ENCODE results near the gene IGF1R.
"Not testable (repeated sequence)": the region's sequence is repeated elsewhere in the genome, so short reads cannot be mapped to it uniquely, and the experiment has no call there.

The IGF1R gene

GRCh38 chr15:98950248-98950647 lies 301.9 kb downstream of the IGF1R start:
- no peak for DNase-seq

DNA sequence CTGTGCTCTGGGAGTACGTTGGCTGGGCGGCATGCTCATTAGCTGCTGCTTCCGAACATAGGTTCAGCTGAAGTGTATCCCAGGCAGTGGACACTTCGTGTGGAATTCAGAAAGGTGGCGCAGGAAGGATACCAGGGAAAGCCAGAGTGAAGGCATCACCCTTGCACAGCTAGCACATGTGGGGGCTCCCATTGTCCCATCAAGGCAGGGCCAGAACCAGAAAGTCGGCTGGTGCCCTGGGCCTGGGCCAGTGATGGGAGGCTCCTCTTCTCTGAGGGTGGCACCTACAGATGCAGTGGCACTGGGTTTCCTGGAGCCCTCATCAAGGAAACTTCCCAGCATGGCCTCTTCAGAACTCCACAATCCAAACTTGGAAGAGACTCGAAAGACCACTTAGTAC lies 302.7 kb downstream of the IGF1R start:
- DNase-seq = no peak

GRCh38 chr15:98951493-98952320 lies 303.4 kb downstream of the IGF1R start:
- no peak for DNase-seq

DNA sequence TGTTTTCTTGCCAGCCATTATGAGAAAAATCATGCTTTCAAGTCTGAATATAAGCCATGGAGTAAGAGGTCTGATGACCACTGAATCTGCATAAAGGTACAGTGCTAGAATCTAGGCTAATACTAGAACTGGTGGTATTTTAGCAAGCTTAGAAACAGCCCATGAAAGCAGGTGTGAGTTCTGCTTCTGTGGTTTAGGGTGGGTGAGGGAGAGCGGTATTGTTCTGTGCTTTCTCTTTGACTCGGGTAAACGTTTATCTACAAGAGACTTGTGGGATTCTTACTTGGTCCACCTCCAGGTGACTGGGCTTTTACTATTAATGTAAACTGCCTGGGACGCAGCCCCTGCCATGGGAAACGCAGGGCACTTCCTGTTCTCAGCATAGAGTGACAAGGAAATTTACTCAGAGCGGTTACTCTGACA lies 304.1 kb downstream of the IGF1R start:
- peak in 1 of 5 donors; percentile 11 for DNase-seq

DNA sequence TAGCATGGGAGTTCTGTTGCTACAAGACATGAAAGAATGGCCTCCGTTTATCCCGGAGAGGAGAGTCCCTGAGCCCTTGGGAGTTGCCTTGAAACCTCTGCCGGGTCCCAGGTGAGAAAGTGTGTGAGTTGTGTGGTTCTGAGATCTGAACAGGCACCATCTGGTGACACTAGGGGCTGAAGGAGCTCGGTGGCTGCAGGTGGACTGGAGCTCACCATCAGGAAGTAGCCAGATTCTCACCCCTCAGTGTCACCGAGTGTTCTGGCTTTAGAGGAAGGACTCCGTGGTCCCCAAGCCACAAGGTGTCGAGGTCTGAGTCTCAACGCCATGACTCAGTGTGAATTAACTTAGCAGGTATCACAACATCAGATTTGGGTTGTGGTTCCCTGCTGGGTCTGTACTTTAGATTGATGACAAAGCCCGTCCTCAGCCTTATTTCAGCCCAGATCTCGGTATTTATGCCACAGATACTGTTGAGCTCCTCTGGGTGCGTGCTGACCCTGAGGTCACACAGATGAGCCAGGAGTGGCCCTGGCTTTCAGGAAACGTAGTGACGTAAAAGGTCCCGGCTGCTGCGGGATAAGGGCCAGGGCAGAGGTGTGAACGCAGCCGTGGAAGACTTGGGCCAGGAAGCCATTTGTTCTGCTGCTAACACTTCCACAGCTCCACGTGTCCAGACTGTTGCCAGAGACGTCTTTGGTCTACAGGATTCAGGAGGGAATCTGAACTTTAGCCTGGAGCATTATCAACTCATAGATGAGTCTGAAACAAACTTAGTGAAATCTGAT lies 304.9 kb downstream of the IGF1R start:
- DNase-seq = peak in 1 of 5 donors; percentile 13

GRCh38 chr15:98953968-98954367 lies 305.6 kb downstream of the IGF1R start:
- DNase-seq = no peak

DNA sequence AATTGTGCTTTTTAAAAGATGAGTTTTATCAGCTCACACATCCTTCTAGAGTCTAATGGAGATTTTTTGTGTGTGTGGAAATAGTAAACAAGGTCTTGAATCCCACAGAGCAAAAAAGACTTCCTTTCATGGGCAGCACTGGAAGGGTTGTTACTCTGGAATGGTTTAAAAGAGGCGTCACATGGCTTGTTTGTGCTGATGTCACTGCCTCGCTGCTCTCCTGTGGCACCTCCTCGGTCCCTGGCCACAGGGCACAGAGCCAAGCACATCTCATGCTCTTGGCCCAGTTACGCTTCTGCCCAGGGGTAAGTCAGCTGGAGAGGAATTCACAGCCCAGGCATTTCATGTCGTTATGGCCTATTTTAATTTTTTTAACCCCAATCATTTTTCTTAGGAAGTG lies 306.1 kb downstream of the IGF1R start:
- DNase-seq = no peak

- DNase-seq = no peak
Observed at GRCh38 chr15:98955331-98955730, 307.0 kb downstream of the IGF1R start.

DNA sequence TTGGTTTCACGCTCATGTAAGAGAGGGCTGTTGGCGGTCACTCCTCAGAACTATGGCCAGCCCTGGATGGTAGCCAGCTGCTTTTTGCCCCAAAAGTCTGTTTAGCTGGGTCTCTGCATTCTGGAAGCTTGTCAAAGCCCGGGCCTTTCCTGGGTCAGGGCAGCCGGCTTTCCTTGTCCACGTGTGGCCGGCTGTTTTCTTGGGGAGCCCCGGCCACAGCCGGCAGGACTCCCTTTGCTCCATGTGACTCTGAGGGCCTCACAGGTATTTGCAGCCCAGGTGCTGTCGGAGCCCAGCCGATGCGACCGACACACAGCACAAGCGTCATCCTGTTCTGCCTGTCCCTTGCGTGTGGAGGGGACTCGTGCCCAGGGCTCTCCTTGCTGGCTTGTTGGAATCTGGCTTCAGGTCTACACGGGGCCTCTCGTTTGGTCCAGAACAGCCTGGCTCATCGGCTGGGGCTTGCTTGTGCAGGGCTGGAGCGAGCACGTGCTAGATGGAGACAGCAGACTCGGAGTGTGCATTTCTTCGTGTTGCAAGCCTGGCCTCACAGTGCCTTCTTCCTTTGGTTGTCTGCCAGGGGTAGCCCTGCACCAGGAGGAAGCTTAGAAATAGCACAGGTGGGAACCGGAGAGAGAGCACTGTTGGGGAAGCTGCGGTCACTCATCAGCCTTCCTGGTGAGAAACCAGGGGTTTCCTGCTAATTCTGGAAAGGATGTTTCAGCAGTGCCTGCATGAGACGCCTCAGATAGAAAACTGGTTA lies 307.8 kb downstream of the IGF1R start:
- DNase-seq = no peak

GRCh38 chr15:98956796-98957553 lies 308.6 kb downstream of the IGF1R start:
- no peak for DNase-seq

DNA sequence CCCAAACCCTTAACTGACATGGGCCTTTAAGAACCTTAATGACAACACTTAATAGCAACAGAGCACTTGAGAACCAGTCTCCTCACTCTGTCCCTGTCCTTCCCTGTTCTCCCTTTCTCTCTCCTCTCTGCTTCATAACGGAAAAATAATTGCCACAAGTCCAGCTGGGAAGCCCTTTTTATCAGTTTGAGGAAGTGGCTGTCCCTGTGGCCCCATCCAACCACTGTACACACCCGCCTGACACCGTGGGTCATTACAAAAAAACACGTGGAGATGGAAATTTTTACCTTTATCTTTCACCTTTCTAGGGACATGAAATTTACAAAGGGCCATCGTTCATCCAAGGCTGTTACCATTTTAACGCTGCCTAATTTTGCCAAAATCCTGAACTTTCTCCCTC lies 309.3 kb downstream of the IGF1R start:
- DNase-seq = no peak

DNA sequence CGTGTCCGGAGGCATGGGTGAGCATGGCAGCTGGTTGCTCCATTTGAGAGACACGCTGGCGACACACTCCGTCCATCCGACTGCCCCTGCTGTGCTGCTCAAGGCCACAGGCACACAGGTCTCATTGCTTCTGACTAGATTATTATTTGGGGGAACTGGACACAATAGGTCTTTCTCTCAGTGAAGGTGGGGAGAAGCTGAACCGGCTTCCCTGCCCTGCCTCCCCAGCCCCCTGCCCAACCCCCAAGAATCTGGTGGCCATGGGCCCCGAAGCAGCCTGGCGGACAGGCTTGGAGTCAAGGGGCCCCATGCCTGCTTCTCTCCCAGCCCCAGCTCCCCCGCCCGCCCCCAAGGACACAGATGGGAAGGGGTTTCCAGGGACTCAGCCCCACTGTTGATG lies 309.7 kb downstream of the IGF1R start:
- DNase-seq = no peak

DNA sequence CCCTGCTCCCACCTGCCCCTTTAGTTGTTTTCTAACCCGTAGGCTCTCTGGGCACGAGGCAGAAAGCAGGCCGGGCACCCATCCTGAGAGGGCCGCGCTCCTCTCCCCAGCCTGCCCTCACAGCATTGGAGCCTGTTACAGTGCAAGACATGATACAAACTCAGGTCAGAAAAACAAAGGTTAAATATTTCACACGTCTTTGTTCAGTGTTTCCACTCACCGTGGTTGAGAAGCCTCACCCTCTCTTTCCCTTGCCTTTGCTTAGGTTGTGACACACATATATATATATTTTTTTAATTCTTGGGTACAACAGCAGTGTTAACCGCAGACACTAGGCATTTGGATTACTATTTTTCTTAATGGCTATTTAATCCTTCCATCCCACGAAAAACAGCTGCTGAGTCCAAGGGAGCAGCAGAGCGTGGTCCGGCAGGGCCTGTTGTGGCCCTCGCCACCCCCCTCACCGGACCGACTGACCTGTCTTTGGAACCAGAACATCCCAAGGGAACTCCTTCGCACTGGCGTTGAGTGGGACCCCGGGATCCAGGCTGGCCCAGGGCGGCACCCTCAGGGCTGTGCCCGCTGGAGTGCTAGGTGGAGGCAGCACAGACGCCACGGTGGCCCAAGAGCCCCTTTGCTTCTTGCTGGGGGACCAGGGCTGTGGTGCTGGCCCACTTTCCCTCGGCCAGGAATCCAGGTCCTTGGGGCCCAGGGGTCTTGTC lies 310.7 kb downstream of the IGF1R start:
- DNase-seq = no peak

DNA sequence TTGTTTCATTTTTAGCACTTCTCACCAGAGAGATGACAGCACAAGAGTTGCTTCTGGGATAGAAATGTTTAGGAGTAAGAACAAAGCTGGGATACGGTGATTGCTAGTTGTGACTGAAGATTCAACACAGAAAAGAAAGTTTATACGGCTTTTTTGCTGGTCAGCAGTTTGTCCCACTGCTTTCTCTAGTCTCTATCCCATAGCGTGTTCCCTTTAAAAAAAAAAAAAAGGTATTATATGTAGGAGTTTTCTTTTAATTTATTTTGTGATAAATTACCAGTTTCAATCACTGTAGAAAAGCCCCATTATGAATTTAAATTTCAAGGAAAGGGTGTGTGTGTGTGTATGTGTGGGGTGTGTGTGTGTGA lies 311.3 kb downstream of the IGF1R start:
- no peak for DNase-seq

DNA sequence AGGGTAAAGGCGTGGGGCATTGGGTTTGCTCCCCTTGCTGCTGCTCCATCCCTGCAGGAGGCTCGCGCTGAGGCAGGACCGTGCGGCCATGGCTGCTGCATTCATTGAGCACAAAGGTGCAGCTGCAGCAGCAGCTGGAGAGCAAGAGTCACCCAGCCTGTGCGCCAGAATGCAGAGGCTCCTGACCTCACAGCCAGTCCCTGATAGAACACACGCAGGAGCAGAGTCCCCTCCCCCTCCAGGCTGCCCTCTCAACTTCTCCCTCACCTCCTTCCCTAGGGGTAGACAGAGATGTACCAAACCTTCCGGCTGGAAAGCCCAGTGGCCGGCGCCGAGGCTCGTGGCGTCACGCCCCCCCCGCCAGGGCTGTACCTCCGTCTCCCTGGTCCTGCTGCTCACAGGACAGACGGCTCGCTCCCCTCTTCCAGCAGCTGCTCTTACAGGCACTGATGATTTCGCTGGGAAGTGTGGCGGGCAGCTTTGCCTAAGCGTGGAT lies 312.3 kb downstream of the IGF1R start:
- no peak for DNase-seq

DNA sequence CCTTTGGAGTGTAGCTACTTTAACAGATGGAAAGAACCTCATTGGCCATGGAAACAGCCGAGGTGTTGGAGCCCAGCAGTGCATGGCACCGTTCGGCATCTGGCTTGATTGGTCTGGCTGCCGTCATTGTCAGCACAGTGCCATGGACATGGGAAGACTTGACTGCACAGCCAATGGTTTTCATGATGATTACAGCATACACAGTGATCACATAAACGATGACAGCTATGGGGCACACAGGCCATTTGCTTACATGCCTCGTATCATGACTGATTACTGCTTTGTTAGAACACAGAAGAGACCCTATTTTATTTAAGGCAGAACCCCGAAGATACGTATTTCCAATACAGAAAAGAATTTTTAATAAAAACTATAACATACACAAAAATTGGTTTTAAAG lies 315.1 kb downstream of the IGF1R start:
- no peak for DNase-seq

- DNase-seq = no peak
Observed at GRCh38 chr15:98964466-98965133, 316.3 kb downstream of the IGF1R start.

DNA sequence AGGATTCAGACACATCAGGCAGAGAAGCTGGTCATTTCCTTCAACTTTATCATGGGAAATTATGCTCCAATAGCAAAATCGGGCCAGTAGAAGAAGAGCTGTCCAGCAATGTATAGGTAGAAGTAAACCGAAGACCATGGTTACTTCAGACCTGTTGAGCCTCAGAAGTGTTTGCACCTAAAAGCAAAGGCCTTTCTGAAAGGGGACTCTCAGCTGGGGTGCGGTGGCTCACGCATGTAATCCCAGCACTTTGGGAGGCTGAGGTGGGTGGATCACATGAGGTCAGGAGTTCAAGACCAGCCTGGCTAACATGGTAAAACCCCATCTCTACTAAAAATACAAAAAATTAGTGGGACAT lies 316.8 kb downstream of the IGF1R start:
- DNase-seq = not testable (repeated sequence)

- DNase-seq = no peak
Observed at GRCh38 chr15:98965597-98965996, 317.3 kb downstream of the IGF1R start.

- no peak for DNase-seq
Observed at GRCh38 chr15:98966091-98966787, 317.9 kb downstream of the IGF1R start.

GRCh38 chr15:98967096-98967495 lies 318.8 kb downstream of the IGF1R start:
- DNase-seq = no peak

Measured in T-helper 1 cell (primary cell).